SH-SY5Y (cell line): ENCODE data around the gene NOC4L.

ENCODE experiments used
- GATA2 ChIP-seq: IDR thresholded peaks from 2 replicates; pipeline ENCODE4 v1.6.1; 2011; ENCODE audit warnings: mild to moderate bottlenecking, low read depth, low read length
- GATA3 ChIP-seq: IDR thresholded peaks from 2 replicates; pipeline ENCODE4 v1.6.1; 2011; ENCODE audit warnings: low read depth, mild to moderate bottlenecking, low read length, moderate library complexity

DNA sequence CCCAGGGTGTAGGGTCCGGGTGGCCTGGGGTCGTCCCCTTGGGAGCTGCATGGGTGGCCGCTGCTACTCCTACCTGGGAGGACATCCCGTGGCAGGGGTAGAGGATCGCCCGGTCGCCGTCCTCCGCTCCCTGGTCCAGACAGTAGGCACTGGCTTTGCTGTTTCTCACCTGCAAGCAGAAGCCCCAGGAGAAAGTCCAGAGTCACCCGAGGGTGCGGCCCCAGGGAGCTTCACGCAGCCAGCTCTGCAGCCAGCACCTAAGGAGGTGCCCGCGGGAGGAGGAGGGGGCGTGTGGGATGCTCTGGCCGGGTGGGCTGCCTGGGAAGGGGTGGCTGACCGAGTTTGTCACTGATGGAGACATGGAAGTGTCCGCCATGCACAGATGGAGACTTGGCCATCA, 54.8 kb downstream of the NOC4L start:
- TF ChIP-seq GATA3 (no peak), GATA2 (no peak)
